HG03060 (cell line): ENCODE results near the gene DND1.
"Not testable (repeated sequence)": the region's sequence is repeated elsewhere in the genome, so short reads cannot be mapped to it uniquely, and the experiment has no call there.

Source experiments
- ATAC-seq: cut with Tn5 transposase; IDR thresholded peaks from one replicate; pipeline ENCODE4 v1.9.1; 2021; ENCODE audit warnings: low read depth, moderate number of reproducible peaks; ENCODE audit not compliant: unreplicated experiment

DND1 gene

DNA sequence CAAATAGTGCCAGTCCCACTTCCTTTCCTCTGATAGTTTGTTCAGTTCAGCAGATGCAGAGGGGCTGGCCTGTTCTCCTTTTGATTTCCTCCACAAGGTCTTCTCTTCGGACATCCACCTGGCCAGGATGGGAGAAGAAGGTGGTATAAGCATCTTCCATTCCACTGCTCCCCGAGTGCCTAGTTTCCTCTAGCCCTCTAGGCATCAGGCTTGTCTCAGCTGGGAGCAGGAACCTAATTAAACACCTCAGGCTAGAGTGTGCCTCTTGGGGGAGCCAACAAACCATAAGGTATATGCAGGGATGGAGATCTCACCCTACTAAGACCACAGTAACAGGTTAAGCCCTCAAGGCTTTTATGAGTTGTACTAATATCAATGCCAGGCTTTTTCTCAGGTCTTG lies 835 bp upstream of the DND1 start:
- ATAC-seq: no peak

DNA sequence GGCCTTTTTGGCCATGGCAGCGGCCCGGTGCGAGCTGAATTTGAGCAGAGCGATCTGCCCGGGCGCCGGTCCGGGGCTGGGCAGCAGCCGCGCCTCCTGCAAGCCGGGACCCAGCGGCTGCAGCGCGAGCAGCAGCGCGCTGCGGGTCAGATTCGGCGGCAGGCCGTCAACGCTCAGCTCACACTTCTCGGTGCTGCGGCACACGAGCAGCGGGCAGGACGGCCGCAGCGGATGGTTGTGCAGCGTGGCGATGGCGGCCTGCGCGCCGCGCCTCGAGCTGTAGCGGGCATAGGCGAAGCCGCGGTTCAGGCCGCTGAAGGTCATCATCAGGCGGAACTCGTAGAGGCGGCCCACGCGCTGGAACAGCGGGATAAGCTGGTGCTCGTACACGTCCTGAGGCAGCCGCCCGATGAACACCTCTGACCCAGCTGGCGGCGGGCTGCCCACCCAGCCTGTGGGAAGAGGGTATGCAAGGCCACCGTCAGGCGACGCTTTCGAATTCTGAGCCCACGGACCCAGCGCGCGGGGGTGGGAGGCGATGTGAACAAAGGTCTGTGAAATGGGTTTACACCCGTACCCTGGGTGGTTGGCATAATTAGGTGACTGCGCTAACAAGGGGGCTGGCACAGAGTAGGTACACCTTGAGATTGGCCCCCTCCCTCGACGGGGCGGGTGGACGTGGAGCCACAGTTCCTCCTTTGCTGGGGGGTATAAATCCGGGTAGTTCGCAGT lies 755 bp downstream of the DND1 start:
- no peak for ATAC-seq

DNA sequence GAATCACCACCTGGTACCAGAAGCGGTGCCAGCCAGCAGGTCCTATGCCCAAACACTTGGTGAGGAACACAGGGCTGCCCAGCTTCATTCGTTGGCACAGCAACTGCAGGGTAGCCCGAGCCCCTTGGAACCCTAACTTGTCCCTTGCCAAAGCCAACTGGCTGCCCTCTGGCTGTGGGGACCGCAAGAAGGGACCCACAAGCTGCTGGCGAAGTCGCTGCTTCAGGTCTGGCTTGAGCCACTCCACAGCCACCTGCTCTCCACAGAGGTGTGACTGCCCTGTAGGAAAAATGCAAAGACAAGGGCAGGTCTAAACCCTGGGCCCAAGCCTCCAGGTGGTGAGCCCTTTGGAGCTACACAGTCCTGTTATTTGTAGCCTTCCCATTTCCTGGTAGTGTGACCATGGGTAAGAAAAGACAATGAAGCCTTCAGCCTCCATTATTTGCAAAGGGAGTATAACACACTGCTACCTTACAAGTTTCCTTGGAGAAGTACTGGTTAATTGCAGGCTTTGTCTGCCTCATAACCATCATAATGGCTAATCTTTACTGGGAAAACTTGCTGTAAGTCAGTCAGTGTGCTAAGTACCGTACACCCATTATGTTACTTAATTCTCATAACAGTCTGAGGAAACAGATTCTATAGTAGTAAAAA lies 1.8 kb downstream of the DND1 start:
- ATAC-seq: no peak

DNA sequence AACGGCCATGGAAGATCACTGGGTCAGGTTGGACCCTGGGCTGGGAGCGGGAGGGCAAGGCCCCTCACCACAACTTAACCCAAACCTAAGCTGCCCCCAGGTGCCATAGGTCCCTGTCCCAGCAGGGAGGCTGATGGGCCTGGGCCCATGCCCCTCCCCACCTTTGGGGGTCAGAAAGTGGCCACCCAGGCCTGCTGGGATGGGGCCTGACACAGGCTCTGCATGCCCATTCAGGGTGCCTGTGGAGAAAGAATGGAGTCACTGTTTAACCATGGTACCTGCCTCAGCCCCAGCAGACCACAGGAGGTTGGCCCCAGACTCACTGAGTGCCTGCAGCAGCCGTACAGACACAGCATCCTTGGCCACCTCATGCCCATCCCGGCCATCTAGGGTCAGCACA lies 2.3 kb downstream of the DND1 start:
- ATAC-seq: not testable (repeated sequence)

DNA sequence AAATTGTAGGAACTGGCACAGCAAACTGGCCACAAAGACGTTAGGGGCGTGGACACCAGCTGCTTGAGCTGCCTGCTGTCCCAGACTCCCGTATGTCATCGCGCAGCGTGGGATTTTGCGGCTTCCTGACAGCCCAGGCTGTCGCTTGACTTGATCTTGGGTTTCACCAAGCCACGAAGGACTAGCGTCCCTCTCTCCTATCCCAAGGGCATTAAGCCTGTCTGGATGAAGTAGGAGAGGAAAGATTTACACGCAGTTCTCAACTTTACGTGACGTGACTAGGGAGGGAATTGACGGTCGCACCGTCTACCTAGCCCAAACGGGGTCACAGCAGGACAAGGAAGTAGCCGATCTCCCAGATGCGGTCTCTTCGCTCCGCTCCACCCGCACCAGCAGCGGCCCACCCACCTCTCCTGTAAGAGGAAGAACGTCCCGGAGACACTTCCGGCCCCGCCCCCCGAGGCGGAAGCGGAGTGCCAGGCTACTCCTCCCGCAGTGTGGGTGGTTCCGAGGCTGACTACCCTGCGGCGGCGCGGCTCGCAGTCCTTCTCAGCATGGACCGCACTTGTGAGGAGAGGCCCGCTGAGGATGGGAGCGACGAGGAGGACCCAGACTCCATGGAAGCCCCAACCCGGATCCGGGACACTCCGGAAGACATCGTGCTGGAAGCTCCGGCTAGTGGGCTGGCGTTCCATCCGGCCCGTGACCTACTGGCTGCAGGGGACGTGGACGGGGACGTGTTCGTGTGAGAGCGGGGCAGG lies 8.8 kb downstream of the DND1 start, which contains the start of gene WDR55:
Gene WDR55, plus strand, starts transcription at position 546 of the 761 bp plus-strand sequence. Its CDS starts 9 bp downstream, at position 555.
- ATAC-seq: peak; percentile 94

DNA sequence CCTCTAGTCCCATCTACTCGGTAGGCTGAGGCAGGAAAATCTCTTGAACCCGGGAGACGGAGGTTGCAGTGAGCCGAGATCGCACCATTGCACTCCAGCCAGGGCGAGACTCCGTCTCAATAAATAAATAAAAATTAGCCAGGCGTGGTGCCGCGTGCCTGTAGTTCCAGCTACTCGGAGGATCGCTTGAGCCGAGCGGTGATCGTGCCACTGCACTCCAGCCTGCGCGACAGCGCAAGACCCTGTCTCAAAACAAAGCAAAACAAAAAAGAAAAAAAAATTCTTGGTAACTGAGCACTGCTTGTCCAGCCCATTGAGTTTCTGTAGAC lies 9.4 kb downstream of the DND1 start:
- ATAC-seq: no peak

DNA sequence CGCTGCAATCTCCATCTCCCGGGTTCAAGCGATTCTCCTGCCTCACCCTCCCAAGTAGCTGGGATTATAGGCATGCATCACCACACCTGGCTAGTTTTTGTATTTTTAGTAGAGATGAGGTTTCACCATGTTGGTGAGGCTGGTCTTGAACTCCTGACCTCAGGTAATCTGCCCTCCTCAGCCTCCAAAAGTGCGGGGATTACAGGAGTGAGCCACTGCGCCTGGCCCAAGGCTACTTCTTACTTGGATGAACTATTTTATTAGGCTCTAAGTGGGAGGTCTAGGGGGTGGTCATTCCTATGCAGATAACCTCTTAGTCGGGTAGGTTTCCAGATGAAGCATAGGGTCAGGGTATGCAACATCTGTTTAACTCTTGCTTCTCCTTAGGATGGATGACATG lies 13.0 kb downstream of the DND1 start:
- ATAC-seq: not testable (repeated sequence)

DNA sequence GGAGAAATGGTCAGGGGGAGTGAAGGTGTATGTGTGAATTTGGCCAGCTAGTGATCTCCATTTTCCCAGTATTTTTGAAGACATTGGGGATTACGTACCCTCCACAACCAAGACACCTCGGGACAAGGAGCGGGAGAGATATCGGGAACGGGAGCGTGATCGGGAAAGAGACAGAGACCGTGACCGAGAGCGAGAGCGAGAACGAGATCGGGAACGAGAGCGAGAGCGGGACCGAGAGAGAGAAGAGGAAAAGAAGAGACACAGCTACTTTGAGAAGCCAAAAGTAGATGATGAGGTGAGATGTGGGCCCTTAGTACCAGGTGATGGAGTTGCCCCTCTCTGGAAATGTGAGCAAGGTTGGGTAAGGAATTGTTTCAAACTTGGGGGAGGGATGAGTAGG lies 14.5 kb downstream of the DND1 start:
- no peak for ATAC-seq

DNA sequence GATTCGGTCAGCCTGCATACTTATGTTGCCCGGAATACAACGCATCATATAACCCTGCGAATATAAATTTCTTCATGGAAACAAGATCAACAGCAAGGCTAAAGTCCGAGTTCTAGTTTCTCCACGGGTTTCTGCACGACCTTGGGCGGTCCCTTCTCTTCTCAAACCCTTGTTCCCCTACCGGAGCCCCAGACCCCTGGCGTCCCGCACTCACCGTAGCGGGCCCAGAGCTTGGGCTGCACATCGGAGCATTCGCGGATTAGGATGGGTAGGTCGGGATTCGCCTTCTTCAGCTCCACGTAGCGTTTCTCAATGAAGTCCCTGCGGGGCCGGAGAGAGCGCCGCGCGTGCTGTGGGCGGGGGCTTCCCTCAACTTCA lies 26.3 kb downstream of the DND1 start:
- ATAC-seq: peak; percentile 3

DNA sequence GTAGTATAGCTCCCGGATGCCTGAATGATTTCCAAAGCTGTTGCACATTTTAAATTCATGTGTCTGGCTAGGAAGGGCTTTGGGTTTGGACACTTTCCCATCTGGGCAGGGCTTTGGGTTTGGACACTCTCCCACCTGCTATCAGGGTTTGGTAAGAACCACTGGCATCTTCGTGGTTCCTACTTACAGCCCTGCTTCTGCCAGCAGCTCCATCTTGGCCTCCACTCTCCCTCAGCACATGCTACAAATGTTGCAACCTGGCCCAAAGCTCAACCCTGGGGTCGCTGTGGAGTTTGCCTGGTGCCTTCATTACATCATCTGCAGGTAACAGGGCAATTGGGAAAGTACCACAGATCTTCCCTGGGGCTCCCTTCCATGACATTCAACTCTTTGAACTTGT lies 30.7 kb downstream of the DND1 start:
- ATAC-seq: no peak

DNA sequence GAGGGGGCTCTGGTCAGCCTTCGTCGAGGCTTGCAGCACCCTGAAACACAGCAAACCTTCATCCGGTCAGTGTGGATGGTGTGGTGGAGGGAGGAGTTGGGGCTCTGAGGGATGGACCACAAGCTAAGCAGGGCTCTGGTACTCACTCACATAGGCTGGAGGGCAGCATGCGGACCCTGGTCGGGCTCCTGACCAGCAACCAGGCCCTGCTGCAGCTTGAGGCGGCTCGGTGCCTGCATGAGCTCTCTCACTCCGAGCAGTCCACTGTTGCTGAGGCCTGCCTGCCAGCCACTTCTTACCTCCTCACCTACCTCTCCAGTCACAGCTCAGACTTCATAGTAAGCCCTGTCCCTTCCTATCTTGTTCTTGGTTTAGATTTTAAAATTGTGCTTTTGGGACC lies 31.7 kb downstream of the DND1 start:
- ATAC-seq: no peak

DNA sequence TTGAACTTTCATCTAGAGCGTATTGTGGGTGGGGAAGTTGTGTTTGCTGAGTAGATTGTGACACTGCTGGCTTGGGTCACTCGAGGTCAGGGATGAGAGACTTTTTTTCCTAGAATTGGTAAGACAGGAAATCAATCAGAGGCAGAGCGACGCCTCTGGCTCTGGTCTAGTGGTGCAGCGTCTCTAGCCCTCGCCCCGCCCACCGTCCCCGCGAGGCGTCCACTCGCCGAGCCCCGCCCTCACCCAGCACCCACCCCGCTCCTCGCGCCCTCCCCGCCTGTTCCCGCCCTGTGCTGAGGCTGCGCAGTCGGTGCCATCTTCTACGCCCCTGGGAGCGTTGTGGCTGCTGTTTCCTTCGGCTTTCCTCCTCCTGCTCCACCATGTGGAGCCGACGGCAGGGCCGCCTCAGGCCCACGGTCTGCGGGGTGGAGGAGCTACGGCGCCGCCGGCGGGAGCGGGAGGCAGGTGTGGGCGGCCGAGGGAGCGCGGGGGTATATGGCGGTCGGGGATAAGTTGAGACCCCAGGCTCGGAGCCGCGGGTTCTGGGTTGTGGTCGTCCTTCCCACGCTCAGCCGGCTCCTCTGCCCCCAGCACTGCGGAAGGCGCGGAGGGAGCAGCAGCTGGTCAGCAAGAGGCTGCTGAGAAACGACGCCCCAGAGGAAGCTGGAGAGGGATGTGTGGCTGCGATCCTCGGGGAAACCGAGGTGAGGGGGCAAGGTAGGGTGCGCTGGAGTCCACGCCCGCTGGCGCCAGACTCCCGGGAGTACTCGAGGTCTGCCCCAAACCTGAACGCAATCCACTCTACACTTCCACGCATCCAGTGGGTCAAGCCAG lies 34.0 kb downstream of the DND1 start, which contains the start of gene TMCO6:
Gene TMCO6, plus strand, starts transcription at position 304 of the 834 bp plus-strand sequence. Its CDS starts 77 bp downstream, at position 381.
- ATAC-seq: peak; percentile 81

DNA sequence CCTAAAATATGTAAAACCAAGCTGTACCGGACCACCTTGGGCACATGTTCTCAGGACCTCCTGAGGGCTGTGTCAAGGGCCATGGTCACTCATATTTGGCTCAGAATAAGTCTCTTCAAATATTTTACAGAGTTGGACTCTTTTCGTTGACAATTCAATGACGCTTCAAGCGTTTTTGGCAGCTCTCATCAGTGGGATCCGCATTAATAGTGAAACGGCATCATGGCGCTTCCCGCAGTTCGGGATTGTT lies 34.6 kb downstream of the DND1 start:
- not testable (repeated sequence) for ATAC-seq

DNA sequence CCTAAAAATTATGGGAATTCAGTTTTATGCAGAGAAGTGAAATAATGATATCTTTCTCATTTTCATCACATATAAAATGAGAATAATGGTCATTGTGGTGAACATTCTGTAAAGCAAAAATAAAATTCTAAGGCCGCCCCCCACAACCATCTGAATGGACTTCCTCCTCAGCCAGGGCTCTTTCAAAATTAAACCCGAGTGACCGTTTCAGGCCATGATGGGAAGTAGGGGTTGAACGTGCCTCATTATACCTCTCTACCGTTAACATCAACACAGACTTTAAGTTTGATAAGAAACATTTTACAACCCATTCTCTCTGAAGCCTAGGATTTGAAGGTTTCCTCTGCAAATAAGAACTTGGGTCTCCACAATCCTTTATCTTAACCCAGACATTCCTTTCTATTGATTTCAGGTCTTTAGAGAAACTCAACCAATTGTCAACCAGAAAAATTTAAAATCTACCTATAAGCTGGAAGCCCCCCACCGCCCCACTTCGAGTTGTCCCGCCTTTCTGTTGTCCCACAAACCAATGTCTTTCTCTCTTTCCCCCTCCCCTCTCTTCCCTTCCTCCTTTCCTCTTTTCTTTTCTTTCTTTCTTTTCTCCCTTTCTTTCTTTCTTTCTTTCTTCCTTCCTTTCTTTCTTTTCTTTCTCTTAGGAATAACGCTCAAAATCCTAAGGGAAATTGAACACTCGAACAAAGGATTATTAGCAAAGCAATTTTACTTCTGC lies 35.8 kb downstream of the DND1 start:
- no peak for ATAC-seq

DNA sequence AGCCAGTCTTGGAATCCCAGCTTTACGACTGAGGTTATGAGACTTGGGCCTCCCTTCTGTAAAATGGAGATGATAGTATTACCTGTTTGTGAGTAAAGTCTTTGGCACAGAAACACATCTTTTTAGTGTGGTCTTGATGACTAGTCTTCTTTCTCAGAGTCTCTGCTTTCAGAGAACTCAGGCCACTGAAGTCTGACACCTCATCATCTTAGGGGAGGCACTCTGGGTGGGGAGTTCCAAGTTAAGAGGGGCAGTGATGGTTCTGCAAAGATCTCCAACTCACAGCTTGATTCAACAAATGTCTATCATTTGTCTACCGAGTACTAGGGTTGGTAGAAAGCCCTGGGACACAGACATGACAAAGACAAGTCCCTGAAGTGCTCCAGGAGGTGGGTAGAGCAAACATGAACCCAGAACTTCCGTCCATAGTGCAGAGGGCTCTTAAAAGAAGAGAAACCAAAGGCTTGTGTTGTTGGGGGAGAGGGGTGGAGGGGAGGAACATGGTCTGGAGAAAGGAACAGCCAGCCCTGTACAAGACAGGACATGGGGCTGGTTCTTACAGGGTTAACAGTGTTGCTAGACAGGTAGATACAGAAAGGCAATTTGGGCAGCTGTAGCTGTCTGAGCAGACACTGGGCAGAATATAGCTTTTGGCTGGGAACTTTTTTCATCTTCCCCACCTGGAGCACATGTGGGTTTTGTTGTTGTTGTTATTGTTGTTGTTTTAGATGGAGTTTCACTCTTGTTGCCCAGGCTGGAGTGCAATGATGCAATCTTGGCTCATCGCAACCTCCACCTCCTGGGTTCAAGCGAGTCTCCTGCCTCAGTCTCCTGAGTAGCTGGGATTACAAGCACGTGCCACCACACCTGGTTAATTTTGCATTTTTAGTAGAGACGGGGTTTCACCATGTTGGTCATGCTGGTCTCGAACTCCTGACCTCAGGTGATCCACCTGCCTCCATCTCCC lies 37.8 kb downstream of the DND1 start:
- ATAC-seq: no peak

DNA sequence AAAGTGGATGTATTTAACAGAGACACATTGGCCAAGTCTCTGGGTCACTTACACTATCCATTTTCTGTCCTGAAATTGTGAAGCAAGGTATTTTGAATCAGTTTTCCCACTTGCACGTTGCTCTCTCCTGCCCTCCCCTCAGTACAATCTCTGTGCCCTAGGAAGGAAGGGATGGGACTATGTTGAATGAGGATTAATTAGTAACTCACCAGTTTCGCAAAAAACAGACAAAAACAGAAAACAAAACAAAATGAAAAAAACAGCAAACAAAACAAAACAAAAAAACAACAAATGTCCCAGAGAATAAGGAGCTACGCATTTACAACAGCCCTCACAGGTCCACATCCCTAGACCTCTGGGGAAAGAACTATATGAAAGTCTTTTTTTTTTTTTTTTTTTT lies 39.3 kb downstream of the DND1 start:
- no peak for ATAC-seq

DNA sequence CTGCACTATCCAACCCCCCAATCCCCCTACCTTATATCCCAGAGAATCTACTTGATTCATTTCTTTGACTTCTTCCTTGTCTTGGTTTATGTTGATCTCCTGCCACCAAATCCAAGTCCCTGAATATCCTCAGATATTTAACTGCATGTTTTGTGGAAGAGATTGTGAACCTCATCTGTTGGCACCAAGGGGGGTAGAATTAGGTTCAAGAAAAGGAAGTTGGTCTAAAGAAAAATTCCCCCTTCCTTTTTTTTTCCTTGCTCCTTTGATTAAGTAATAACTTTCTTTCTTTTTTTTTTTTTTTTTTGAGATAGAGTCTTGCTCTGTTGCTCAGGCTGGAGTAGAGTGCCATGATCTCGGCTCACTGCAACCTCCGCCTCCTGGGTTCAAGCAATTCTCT lies 39.9 kb downstream of the DND1 start:
- no peak for ATAC-seq

DNA sequence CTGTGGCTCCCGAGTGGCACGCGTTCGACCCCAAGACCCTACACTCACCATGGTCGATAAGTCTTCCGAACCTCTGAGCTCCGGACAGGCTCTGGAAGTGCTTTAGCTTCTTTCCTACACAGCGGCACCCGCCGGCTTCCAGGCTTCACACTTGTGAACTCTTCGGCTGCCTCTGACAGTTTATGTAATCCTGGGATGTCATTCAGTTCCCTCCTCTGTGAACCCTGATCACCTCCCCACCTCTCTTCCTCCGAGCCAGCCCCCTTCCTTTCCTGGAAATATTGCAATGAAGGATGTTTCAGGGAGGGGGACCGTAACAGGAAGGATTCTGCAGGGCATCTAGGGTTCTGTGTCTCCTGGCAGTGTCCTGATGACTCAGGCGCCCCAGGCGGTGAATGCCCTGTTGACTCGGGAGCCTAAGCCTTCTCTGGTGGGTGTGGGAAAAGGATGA lies 40.3 kb downstream of the DND1 start, which contains the start of gene CD14:
Gene CD14, minus strand, starts transcription at position 155 of the 451 bp plus-strand sequence. Its CDS starts 104 bp downstream, at position 51.
- ATAC-seq: no peak
